ENCODE measurements around the gene SCARB2.

- TF ChIP-seq POLR2AphosphoS5 (IDR thresholded peaks at IDR 0.05; ENCODE audit: low read depth, low read length) (no peak), TAF1 (IDR thresholded peaks at IDR 0.05; ENCODE audit: borderline replicate concordance, insufficient read depth, low read length) (no peak), REST (IDR thresholded peaks at IDR 0.05; ENCODE audit: insufficient read depth in 1 of 2, low read depth in 2 of 2, low read length in 2 of 2) (no peak), SIN3A (IDR thresholded peaks at IDR 0.05; ENCODE audit: borderline replicate concordance, insufficient read depth, low read length) (no peak)
Observed at GRCh38 chr4:76240236-76240635, 26.6 kb upstream of the SCARB2 start.

Data from PFSK-1 (cell line).